Measurements from ENCODE around the gene COTL1. TPM values are rescaled to one million over a fixed set of nuclear protein-coding genes. Genes with fewer than 3 reads are reported as not detected.

The COTL1 gene
- 21.2 TPM for polyA plus RNA-seq (2012; ENCODE audit: insufficient read depth, insufficient read length, low read depth)

DNA sequence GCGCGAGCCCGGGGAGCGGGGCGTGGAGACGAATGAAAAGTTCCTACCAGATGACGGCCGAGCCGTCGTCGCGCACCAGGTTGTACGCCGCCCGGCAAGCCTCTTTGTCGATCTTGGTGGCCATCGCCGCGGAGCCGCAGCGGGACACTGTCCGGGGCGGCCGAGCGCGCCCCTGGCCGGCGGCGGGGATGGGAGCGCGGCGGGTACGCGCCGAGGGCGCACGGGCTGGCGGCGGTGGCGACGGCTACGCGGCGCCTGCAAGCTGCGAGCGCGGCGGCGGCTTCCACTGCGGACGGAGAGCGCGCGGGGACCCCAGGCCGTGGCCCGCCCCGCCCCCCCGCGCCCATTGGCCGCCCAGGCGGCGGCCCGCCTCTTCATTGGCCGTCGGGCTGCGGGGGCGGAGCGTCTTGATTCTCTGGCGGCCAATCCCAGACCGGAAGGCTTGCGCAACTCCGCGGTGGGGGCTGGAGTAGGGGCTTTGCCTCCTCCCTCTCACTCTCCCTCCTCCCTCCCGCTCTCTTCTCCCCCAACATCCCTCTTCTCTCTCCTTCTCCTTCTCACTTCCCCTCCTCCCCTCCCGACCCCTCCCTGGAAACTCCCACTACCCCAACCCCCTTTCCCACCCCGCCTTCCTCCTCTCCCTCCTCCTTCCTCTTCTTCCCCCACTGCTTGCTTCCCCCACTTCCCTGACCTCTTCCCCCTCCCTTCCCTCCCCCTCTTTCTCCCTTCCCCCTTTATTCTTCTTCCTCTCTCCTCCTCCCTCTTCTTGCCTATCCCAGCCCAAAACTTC is at the start of gene COTL1:
Gene COTL1, minus strand, starts transcription at position 288 of the 790 bp plus-strand sequence. Its CDS starts 164 bp downstream, at position 124.
- Histone ChIP-seq H3K4me1 (peaks cover 3% of the 10 kb centered on the region; the same call in 1 of the 2 replicates), H3K9me3 (no peaks in the 10 kb centered on the region), H3K36me3 (no peaks in the 10 kb centered on the region), H3K27me3 (peaks cover 14% of the 10 kb centered on the region), H3K4me3 (ENCODE audit: low read depth, low read length) (peak within 1 kb of the TSS; percentile 60)
- peak; percentile 97 for DNase-seq
- TF ChIP-seq CTCF (IDR thresholded peaks at IDR 0.05; ENCODE audit: low read depth, low read length), result no peak

DNA sequence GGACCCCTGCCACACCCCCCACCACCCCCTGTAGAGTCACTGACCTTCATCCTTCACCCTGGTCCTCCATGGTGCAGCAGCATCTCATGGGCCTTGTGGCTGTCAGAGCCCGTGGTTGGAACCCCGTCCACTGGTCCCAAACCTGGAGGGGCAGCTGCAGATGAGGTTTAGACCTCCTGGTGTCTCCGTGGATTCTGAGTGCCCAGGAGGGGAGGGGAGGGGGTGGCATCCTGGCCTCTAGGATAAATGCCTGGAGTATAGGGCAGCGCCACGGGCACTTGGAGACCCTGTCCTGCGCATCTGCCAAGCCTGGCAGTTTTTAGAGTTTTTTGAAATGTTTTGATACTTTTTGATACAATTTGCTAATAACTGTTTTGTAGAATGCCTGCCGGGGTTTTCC is 48.0 kb upstream of the COTL1 start:
- DNase-seq, result no peak
- no peak overlapping the region for H3K4me3 ChIP-seq (ENCODE audit: low read depth, low read length)
- no peak for TF ChIP-seq CTCF (IDR thresholded peaks at IDR 0.05; ENCODE audit: low read depth, low read length)
- no peaks in the 10 kb centered on the region for H3K36me3 ChIP-seq
- H3K9me3 ChIP-seq, result no peaks in the 10 kb centered on the region
- H3K27me3 ChIP-seq, result no peaks in the 10 kb centered on the region
- peaks cover 8% of the 10 kb centered on the region for H3K4me1 ChIP-seq

DNA sequence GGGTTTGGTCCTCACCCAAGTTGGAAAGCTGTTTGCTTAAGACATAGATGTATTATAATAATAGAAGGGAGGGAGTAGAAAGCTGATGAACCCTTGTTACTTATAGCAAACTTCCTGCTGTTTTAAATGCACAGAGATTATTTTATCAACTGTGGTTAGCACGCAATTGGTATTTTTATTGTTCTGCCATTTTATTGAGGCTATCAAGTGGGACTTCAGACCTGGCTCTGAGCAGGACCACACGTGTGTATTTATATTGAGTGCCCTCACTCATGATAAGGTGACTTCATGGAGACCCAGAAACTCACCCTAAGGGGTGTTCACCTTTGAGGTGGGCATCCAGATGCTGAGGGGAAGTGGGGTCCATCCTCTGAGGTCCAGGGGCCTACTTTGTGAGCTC is 47.5 kb upstream of the COTL1 start:
- no peaks in the 10 kb centered on the region for H3K9me3 ChIP-seq
- H3K4me3 ChIP-seq (ENCODE audit: low read depth, low read length), result no peak overlapping the region
- no peaks in the 10 kb centered on the region for H3K36me3 ChIP-seq
- H3K4me1 ChIP-seq, result peaks cover 8% of the 10 kb centered on the region
- no peak for DNase-seq
- no peaks in the 10 kb centered on the region for H3K27me3 ChIP-seq
- no peak for TF ChIP-seq CTCF (IDR thresholded peaks at IDR 0.05; ENCODE audit: low read depth, low read length)

GRCh38 chr16:84663433-84664101 is 45.7 kb upstream of the COTL1 start:
- no peaks in the 10 kb centered on the region for H3K27me3 ChIP-seq
- no peak overlapping the region for H3K4me3 ChIP-seq (ENCODE audit: low read depth, low read length)
- no peaks in the 10 kb centered on the region for H3K36me3 ChIP-seq
- no peak for TF ChIP-seq CTCF (IDR thresholded peaks at IDR 0.05; ENCODE audit: low read depth, low read length)
- no peaks in the 10 kb centered on the region for H3K9me3 ChIP-seq
- H3K4me1 ChIP-seq, result peaks cover 8% of the 10 kb centered on the region
- no peak for DNase-seq

- no peak for TF ChIP-seq CTCF (IDR thresholded peaks at IDR 0.05; ENCODE audit: low read depth, low read length)
- Histone ChIP-seq H3K36me3 (no peaks in the 10 kb centered on the region), H3K4me1 (peaks cover 4% of the 10 kb centered on the region), H3K9me3 (no peaks in the 10 kb centered on the region), H3K4me3 (ENCODE audit: low read depth, low read length) (no peak overlapping the region), H3K27me3 (no peaks in the 10 kb centered on the region)
- DNase-seq, result no peak
These were observed 44.6 kb upstream of the COTL1 start for GRCh38 chr16:84662471-84662870.
